Stomach smooth muscle (tissue), 2 donors: Measurements from ENCODE around the gene FLAD1.
A peak's percentile ranks its signal among the peaks of the same experiment; 100 is the strongest.
"Not testable (repeated sequence)": the region's sequence is repeated elsewhere in the genome, so short reads cannot be mapped to it uniquely, and the experiment has no call there.

Source experiments
- H3K27ac ChIP-seq: one replicate; pipeline ENCODE4 v1.7.0; 2013; ENCODE audit warnings: mild to moderate bottlenecking, low read length, inconsistent platforms
- H3K27me3 ChIP-seq, 2 donors: one replicate each; pipeline ENCODE4 v1.7.0; 2013; ENCODE audit warnings: low read length in 2 of 2; ENCODE audit not compliant: insufficient read depth in 2 of 2, control insufficient read depth in 1 of 2
- H3K36me3 ChIP-seq, 2 donors: one replicate each; pipeline ENCODE4 v1.7.0; 2013; ENCODE audit warnings: low read length in 2 of 2; ENCODE audit not compliant: control insufficient read depth in 2 of 2, insufficient read depth in 2 of 2
- H3K4me1 ChIP-seq: one replicate; pipeline ENCODE4 v1.7.0; 2013; ENCODE audit warnings: low read length; ENCODE audit not compliant: control insufficient read depth, insufficient read depth
- H3K4me3 ChIP-seq, 2 donors: one replicate each; pipeline ENCODE4 v1.7.0; 2013; ENCODE audit warnings: low read length in 2 of 2
- H3K9ac ChIP-seq, 2 donors: one replicate each; pipeline ENCODE4 v1.7.0; 2013; ENCODE audit warnings: low read length in 2 of 2, mild to moderate bottlenecking in 1 of 2
- H3K9me3 ChIP-seq, 2 donors: one replicate each; pipeline ENCODE4 v1.7.0; 2013; ENCODE audit warnings: low read length in 2 of 2; ENCODE audit not compliant: control insufficient read depth in 2 of 2
- donor health status: healthy.
- donor health status: Pancreatic carcinoma.

The FLAD1 gene

DNA sequence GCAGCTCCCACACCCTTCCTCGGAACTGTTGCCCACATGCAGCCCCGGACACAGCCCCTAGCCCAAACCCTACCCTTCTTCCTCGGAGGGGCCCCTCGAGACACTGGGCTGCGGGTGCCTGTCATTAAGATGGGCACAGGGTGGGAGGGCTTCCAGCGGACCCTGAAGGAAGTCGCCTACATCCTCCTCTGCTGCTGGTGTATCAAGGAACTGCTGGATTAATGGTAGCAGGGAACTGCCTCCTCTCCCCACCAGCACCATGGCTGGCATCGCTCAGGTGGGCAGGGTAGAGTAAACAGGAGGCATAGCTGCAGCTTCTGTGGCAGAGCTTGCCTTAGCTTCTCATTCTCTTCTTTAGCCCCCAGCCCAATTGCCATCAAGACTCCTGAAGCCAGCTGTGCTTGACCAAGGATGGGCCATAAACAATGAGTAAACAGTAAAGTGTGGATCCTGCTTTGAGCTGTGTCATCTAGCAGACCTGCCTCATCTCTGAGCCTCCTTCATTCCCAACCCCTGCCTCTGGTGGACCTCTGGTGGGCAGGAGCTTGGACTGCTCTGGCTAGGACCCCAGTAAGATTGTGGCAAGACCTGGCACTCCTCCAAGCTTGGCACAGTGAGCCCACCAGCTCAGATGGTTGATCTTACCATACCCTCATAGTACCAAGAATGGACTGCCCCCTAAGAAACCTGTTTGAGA lies 10.6 kb downstream of the FLAD1 start, which contains the start of gene LENEP:
TSS of gene LENEP (plus strand) at position 15 of the 697 bp plus-strand sequence. CDS start at position 37, 22 bp downstream.
- Histone ChIP-seq H3K4me1 (peaks cover 6% of the 10 kb centered on the region), H3K27ac (no peak within 1 kb of the TSS), H3K9me3 (no peaks in the 10 kb centered on the region), H3K9ac (peak within 1 kb of the TSS in 1 of 2 donors; percentile 36), H3K27me3 (no peaks in the 10 kb centered on the region), H3K4me3 (no peak within 1 kb of the TSS), H3K36me3 (peaks cover 15 to 21% of the 10 kb centered on the region in 2 donors)

DNA sequence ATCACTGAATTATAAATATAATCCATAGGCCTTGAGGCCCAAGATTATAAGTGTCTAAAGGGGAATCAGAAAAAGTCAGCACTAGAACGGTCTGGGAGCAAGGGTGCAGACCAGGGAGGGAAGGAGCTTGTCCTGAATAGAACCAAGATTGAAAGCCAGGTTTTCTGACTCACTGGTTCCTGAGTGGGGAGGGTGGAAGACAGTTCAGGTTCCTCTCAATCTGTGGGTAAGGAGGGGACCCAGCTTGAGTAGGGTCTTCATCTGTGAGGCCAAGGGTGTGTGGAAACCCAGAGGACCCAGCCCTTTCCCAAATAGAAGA lies 11.1 kb downstream of the FLAD1 start:
- Histone ChIP-seq H3K27me3 (no peaks in the 10 kb centered on the region), H3K4me3 (no peak overlapping the region), H3K4me1 (peaks cover 8% of the 10 kb centered on the region), H3K9me3 (no peaks in the 10 kb centered on the region), H3K27ac (no peak overlapping the region), H3K9ac (peak overlapping the region in 1 of 2 donors; percentile 36), H3K36me3 (peaks cover 14 to 16% of the 10 kb centered on the region in 2 donors)

DNA sequence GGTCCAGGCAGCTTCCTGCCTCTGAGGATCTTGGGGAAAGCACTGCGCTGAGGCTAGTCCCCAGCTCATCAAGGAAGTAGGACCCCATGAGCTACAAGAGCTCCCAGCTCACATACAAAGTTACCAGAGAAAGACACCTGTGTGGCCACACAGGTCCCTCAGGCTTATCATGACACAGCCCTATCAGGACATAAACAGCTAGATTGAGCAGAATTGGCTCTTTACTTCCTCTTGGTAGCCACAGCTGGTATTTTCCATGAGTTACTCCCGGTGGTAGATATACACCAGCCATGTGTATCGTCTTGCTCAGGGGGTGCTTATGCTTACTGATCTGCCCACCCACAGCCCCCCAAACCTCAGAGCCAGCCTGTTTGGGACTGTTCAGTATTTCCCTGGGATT lies 11.4 kb downstream of the FLAD1 start:
- H3K27me3 ChIP-seq = no peaks in the 10 kb centered on the region
- peaks cover 12% of the 10 kb centered on the region in 2 donors for H3K36me3 ChIP-seq
- no peaks in the 10 kb centered on the region for H3K9me3 ChIP-seq
- H3K9ac ChIP-seq = peak overlapping the region in 1 of 2 donors; percentile 36
- no peak overlapping the region for H3K4me3 ChIP-seq
- peaks cover 10% of the 10 kb centered on the region for H3K4me1 ChIP-seq
- no peak overlapping the region for H3K27ac ChIP-seq

DNA sequence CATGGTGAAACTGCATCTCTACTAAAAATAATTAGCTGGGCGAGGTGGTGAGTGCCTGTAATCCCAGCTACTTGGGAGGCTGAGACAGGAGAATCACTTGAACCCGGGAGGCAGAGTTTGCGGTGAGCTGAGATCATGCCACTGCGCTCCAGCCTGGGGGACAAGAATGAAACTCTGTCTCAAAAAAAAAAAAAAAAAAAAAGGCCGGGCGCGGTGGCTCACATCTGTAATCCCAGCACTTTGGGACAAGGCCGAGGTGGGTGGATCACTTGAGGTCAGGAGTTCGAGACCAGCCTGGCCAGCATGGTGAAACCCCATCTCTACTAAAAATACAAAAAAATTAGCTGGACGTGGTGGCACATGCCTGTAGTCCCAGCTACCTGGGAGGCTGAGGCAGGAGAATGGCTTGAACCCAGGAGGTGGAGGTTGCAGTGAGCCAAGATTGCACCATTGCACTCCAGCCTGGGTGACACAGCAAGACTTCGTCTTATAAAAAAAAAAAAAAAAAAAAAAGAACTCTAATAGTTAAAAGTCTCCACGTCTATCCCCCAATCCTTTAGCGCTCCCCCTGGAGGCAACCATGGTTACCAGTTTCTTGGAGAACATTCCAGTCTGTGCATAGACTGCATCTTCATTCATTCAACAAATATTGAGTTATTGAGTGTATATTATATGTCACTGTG lies 12.3 kb downstream of the FLAD1 start:
- H3K36me3 ChIP-seq, H3K9ac ChIP-seq, H3K27me3 ChIP-seq, H3K27ac ChIP-seq, H3K4me3 ChIP-seq, H3K9me3 ChIP-seq: not testable (repeated sequence)
- peaks cover 19% of the 10 kb centered on the region for H3K4me1 ChIP-seq

DNA sequence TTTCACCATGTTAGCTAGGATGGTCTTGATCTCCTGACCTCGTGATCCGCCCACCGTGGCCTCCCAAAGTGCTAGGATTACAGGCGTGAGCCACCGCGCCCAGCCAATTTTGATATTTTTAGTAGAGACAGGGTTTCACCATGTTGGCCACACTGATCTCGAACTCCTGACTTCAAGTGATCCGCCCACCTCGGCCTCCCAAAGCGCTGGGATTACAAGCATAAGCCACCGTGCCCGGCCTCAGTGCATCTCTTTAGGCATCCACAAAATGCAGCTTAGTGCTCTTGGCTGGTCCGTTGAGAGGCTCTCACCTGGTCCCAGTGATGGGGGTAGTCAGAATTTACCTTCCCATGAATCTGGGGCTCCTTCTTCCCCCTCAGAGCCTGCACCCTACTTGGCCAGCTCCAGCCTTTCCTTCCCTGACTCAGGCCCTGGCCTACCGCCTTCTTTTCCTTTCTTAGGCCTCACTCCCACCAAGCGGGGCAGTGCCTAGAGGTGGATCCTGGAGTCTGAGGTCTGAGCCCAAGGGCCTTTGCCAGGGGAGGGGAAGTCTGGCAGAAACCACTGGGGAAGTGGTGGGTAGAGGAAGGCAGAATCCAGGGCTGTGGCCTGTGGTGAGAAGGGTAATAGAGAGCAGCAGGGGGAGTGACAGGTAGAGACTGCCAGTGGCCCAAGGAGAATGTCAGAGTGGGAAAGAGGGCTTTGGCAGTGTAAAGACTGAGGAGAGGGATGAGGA lies 14.0 kb downstream of the FLAD1 start:
- Histone ChIP-seq H3K4me1 (peaks cover 22% of the 10 kb centered on the region), H3K27ac (no peak overlapping the region), H3K4me3 (no peak overlapping the region), H3K36me3 (peaks cover 3 to 4% of the 10 kb centered on the region in 2 donors), H3K27me3 (no peaks in the 10 kb centered on the region), H3K9me3 (no peaks in the 10 kb centered on the region), H3K9ac (no peak overlapping the region)

DNA sequence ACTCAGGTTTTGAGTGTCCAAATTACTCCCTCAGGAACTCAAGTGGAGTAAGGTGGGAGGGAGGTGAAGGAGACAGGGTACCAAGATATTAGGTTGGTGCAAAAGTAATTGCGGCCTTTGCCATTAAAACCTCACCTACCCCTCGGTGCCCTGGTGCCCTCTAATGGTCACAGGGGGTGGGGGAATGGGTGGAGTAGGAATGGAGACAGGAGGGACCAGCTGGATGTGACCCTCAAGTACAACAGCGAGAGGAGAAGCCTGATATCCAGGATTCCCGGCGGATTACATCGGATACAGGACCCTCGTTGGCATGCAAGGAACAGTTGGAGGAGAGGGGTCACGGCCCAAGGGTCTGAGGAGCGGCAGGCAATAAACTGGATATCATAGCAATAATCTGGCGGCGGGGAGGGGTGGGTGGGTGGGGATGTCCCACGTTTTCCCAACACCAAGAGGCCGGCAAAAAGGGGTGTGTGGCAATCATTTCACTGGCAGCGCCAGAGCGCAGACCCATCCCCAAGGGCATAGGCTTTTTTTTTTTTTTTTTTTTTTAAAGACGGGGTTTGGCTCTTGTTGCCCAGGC lies 15.1 kb downstream of the FLAD1 start:
- Histone ChIP-seq H3K9me3 (no peaks in the 10 kb centered on the region), H3K27me3 (no peaks in the 10 kb centered on the region), H3K4me1 (peaks cover 22% of the 10 kb centered on the region), H3K27ac (no peak overlapping the region), H3K4me3 (no peak overlapping the region), H3K9ac (no peak overlapping the region), H3K36me3 (no peaks in the 10 kb centered on the region)

DNA sequence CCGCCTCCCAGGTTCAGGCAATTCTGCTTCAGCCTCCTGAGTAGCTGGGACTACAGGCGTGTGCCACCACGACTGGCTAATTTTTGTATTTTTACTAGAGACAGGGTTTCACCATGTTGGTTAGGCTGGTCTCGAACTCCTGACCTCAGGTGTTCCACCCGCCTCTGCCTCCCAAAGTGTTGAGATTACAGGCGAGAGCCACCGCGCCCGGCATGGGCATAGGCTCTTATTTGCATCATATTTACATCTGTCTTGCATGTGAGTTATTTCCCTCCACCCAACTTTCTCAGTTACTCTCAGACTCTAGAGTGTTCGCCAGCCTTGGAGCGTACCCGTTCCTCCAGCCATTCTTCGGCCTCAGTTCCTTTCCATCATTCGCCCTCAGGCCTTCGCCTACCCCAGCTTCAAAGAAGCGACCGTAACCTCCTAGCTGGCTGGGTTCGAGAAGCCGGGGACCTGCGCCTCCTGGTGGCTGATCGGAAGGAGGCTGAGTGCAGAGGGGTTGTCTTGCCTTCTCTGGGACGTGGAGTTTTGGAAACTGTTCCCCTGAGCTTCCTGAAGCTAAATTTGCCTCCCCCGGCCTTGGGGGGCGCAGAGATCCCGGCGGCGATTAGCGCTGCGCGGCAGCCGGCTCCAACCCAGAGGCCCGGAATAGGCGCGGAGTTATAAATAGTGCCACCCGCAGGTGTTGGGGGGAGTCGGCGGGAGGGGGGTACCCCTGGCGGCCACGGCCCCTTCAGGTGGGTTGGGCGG lies 15.8 kb downstream of the FLAD1 start:
- peak overlapping the region; percentile 67 to 71 for H3K9ac ChIP-seq

DNA sequence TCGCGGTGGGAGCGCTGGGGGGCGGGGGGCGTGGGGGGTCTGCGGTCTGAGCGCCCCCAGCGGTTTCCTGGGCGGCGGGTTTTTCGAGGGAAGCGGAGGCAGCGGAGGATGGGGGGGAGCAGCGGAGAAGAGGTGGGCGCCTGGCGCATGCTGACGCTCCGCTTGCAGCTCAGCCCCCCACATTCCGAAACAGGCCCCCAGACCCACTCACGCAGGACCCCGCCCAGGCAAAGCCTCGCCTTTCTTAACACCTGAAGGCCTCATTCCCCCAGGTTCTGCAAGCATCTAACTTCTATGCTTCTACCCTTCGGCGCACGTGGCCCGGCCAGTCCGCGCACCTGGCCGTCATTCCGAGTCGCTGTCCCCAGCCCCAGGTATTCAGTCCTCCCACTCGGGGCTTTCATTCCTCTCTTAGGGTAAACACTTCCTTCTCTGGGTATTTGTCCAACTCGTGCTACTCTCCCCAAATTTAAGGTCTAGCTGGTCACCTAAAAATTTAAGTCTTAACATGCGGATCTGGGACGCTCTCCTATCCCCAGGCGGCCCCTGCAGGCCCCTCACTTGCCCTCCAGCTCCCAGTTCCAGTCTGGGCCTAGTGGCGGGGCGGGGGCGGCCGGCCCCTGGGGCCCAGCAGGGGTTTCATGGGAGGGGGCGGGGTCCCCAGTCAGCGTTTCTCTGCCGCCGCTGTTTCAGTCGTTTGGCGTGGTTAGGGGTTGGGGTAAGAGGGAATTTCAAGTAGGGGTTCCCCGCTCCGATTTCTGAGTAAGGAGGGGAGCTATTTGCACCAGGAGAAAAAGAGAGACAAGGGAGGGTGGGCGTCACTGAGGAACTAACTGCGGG lies 16.6 kb downstream of the FLAD1 start:
- Histone ChIP-seq H3K36me3 (no peaks in the 10 kb centered on the region), H3K9me3 (no peaks in the 10 kb centered on the region), H3K4me3 (peak overlapping the region; percentile 58 to 83), H3K4me1 (peaks cover 32% of the 10 kb centered on the region), H3K27me3 (no peaks in the 10 kb centered on the region), H3K27ac (peak overlapping the region; percentile 98), H3K9ac (peak overlapping the region; percentile 61 to 69)

More for the DNA sequence above, 15.8 kb downstream of the FLAD1 start:
- H3K9me3 ChIP-seq = no peaks in the 10 kb centered on the region
- peak overlapping the region; percentile 46 to 64 for H3K4me3 ChIP-seq
- no peaks in the 10 kb centered on the region for H3K27me3 ChIP-seq
- no peaks in the 10 kb centered on the region for H3K36me3 ChIP-seq
- H3K4me1 ChIP-seq = peaks cover 24% of the 10 kb centered on the region
- H3K27ac ChIP-seq = peak overlapping the region; percentile 98

DNA sequence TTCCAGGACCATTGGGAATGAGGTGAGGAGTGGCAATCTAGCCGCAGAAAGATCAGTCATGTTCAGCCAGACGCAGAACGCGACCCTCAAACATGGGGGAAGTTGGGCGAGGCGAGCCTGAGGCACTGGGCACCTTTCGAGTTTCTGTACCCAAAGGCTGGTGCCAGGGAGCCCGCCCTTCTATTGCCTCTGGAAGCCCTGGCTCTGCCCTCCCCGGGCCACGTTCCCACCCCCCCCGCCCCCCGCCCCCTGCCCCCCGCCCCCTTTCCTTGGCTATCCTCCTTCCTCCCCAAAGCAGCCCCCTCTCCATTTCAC lies 17.2 kb downstream of the FLAD1 start:
- H3K27me3 ChIP-seq = no peaks in the 10 kb centered on the region
- H3K4me3 ChIP-seq = peak overlapping the region; percentile 83 to 91
- peaks cover 37% of the 10 kb centered on the region for H3K4me1 ChIP-seq
- no peaks in the 10 kb centered on the region for H3K9me3 ChIP-seq
- H3K27ac ChIP-seq = peak overlapping the region; percentile 98
- H3K36me3 ChIP-seq = no peaks in the 10 kb centered on the region
- H3K9ac ChIP-seq = peak overlapping the region; percentile 69 to 92
